Measurements from ENCODE around the gene KRT14. TPM values are rescaled to one million over a fixed set of nuclear protein-coding genes. Genes with fewer than 3 reads are reported as not detected.
"Not testable (repeated sequence)": the region's sequence is repeated elsewhere in the genome, so short reads cannot be mapped to it uniquely, and the experiment has no call there.

The KRT14 gene
- polyA plus RNA-seq, 1 experiment = not detected

- ChIA-PET CTCF (interaction anchor here (1.3 kb wide), 1 partner anchor 18 kb away, joined by 4 read pairs; no protein-coding TSS in a partner anchor), POLR2A (no interaction called here)
- Histone ChIP-seq H3K4me3 (ENCODE audit: low read depth, low read length) (no peak overlapping the region), H3K27ac (ENCODE audit: low read depth, low read length) (no peak overlapping the region), H3K27me3 (ENCODE audit: control insufficient read depth, insufficient read depth, low read length) (peaks cover 9% of the 10 kb centered on the region), H3K9me3 (ENCODE audit: control insufficient read depth, insufficient read depth, low read length) (no peaks in the 10 kb centered on the region)
- no peak for TF ChIP-seq CTCF (IDR thresholded peaks at IDR 0.05; ENCODE audit: low read depth, low read length)
- DNase-seq (ENCODE audit: low read depth, low spot score) = no peak
Measured at GRCh38 chr17:41629316-41629715, 42.6 kb upstream of the KRT14 start.

- CTCF ChIA-PET = not testable (repeated sequence)
Measured at GRCh38 chr17:41628621-41629255, 42.0 kb upstream of the KRT14 start.

GRCh38 chr17:41628073-41628370 is 41.3 kb upstream of the KRT14 start:
- POLR2A ChIA-PET; DNase-seq (ENCODE audit: low read depth, low spot score); H3K4me3 ChIP-seq (ENCODE audit: low read depth, low read length); H3K27me3 ChIP-seq (ENCODE audit: control insufficient read depth, insufficient read depth, low read length); CTCF ChIA-PET; H3K27ac ChIP-seq (ENCODE audit: low read depth, low read length); H3K9me3 ChIP-seq (ENCODE audit: control insufficient read depth, insufficient read depth, low read length): not testable (repeated sequence)

More at GRCh38 chr17:41628621-41629255, 42.0 kb upstream of the KRT14 start:
- H3K27me3 ChIP-seq (ENCODE audit: control insufficient read depth, insufficient read depth, low read length); H3K9me3 ChIP-seq (ENCODE audit: control insufficient read depth, insufficient read depth, low read length); H3K4me3 ChIP-seq (ENCODE audit: low read depth, low read length); H3K27ac ChIP-seq (ENCODE audit: low read depth, low read length); DNase-seq (ENCODE audit: low read depth, low spot score); POLR2A ChIA-PET: not testable (repeated sequence)

- no peak overlapping the region for H3K4me3 ChIP-seq (ENCODE audit: low read depth, low read length)
- ChIA-PET POLR2A (no interaction called here), CTCF (no interaction called here)
- no peak for TF ChIP-seq CTCF (IDR thresholded peaks at IDR 0.05; ENCODE audit: low read depth, low read length)
- peaks cover 9% of the 10 kb centered on the region for H3K27me3 ChIP-seq (ENCODE audit: control insufficient read depth, insufficient read depth, low read length)
- no peak for DNase-seq (ENCODE audit: low read depth, low spot score)
- H3K9me3 ChIP-seq (ENCODE audit: control insufficient read depth, insufficient read depth, low read length) = no peaks in the 10 kb centered on the region
- H3K27ac ChIP-seq (ENCODE audit: low read depth, low read length) = no peak overlapping the region
Measured at GRCh38 chr17:41627316-41628072, 40.8 kb upstream of the KRT14 start.

- H3K4me3 ChIP-seq (ENCODE audit: low read depth, low read length); H3K27me3 ChIP-seq (ENCODE audit: control insufficient read depth, insufficient read depth, low read length); DNase-seq (ENCODE audit: low read depth, low spot score); POLR2A ChIA-PET; H3K9me3 ChIP-seq (ENCODE audit: control insufficient read depth, insufficient read depth, low read length); H3K27ac ChIP-seq (ENCODE audit: low read depth, low read length): not testable (repeated sequence)
- CTCF ChIA-PET = interaction anchor here (1.0 kb wide), 1 partner anchor 22 kb away, joined by 3 read pairs; no protein-coding TSS in a partner anchor
Measured at GRCh38 chr17:41626914-41627295, 40.2 kb upstream of the KRT14 start.

GRCh38 chr17:41626028-41626913 is 39.6 kb upstream of the KRT14 start:
- H3K27ac ChIP-seq (ENCODE audit: low read depth, low read length); DNase-seq (ENCODE audit: low read depth, low spot score); H3K27me3 ChIP-seq (ENCODE audit: control insufficient read depth, insufficient read depth, low read length); POLR2A ChIA-PET; H3K9me3 ChIP-seq (ENCODE audit: control insufficient read depth, insufficient read depth, low read length); H3K4me3 ChIP-seq (ENCODE audit: low read depth, low read length): not testable (repeated sequence)
- CTCF ChIA-PET = interaction anchor here (1.0 kb wide), 1 partner anchor 22 kb away, joined by 3 read pairs; no protein-coding TSS in a partner anchor

Data from AG04450 (cell line).